Fibroblast of skin of right quadriceps (primary cell): Measurements from ENCODE around the gene ZDHHC20.
"Not testable (repeated sequence)": the region's sequence is repeated elsewhere in the genome, so short reads cannot be mapped to it uniquely, and the experiment has no call there.

Experiments used
- DNase-seq: peaks from one replicate; pipeline ENCODE4 v3.0.0-alpha.2; 2013

Gene ZDHHC20

GRCh38 chr13:21435231-21435630, 23.9 kb downstream of the ZDHHC20 start:
- DNase-seq, result no peak

GRCh38 chr13:21434588-21434987, 24.5 kb downstream of the ZDHHC20 start:
- no peak for DNase-seq

GRCh38 chr13:21429211-21429610, 29.9 kb downstream of the ZDHHC20 start:
- no peak for DNase-seq

GRCh38 chr13:21427741-21428140, 31.4 kb downstream of the ZDHHC20 start:
- no peak for DNase-seq

- DNase-seq, result no peak
Measured at GRCh38 chr13:21426238-21426637, 32.9 kb downstream of the ZDHHC20 start.

- peak; percentile 23 for DNase-seq
Measured at GRCh38 chr13:21420706-21421105, 38.4 kb downstream of the ZDHHC20 start.

- peak; percentile 3 for DNase-seq
Measured at GRCh38 chr13:21413013-21413412, 46.1 kb downstream of the ZDHHC20 start.

- peak; percentile 29 for DNase-seq
Measured at GRCh38 chr13:21410453-21410852, 48.6 kb downstream of the ZDHHC20 start.

- DNase-seq, result no peak
Measured at GRCh38 chr13:21405309-21405708, 53.8 kb downstream of the ZDHHC20 start.

GRCh38 chr13:21402586-21403307, 56.4 kb downstream of the ZDHHC20 start:
- DNase-seq, result peak; percentile 32

GRCh38 chr13:21399741-21400140, 59.4 kb downstream of the ZDHHC20 start:
- peak; percentile 8 for DNase-seq

- no peak for DNase-seq
Measured at GRCh38 chr13:21395953-21396352, 63.1 kb downstream of the ZDHHC20 start.

- DNase-seq, result no peak
Measured at GRCh38 chr13:21389124-21389523, 70.0 kb downstream of the ZDHHC20 start.

GRCh38 chr13:21385710-21386109, 73.4 kb downstream of the ZDHHC20 start:
- no peak for DNase-seq

- no peak for DNase-seq
Measured at GRCh38 chr13:21383090-21383489, 76.0 kb downstream of the ZDHHC20 start.

GRCh38 chr13:21376998-21377985, 81.8 kb downstream of the ZDHHC20 start:
- DNase-seq, result not testable (repeated sequence)

- no peak for DNase-seq
Measured at GRCh38 chr13:21372530-21372929, 86.6 kb downstream of the ZDHHC20 start.

- peak; percentile 4 for DNase-seq
Measured at GRCh38 chr13:21371011-21371410, 88.1 kb downstream of the ZDHHC20 start.

GRCh38 chr13:21365574-21365973, 93.5 kb downstream of the ZDHHC20 start:
- no peak for DNase-seq

- no peak for DNase-seq
Measured at GRCh38 chr13:21364916-21365315, 94.2 kb downstream of the ZDHHC20 start.

- DNase-seq, result no peak
Measured at GRCh38 chr13:21364357-21364756, 94.7 kb downstream of the ZDHHC20 start.

GRCh38 chr13:21362741-21363140, 96.4 kb downstream of the ZDHHC20 start:
- DNase-seq, result no peak

GRCh38 chr13:21361706-21362105, 97.4 kb downstream of the ZDHHC20 start:
- DNase-seq, result no peak

- no peak for DNase-seq
Measured at GRCh38 chr13:21361123-21361522, 98.0 kb downstream of the ZDHHC20 start.
